HPDE6-E6E7 (cell line): ENCODE measurements around the gene SHISA6.

Experiments
- DNase-seq: peaks from one replicate; pipeline ENCODE4 v3.0.0; 2011; ENCODE audit warnings: missing footprints; ENCODE audit errors: extremely low spot score

Gene SHISA6

GRCh38 chr17:11539637-11540036 is 298.6 kb downstream of the SHISA6 start:
- DNase-seq, result no peak

GRCh38 chr17:11545002-11545401 is 304.0 kb downstream of the SHISA6 start:
- DNase-seq, result no peak

GRCh38 chr17:11545696-11546095 is 304.7 kb downstream of the SHISA6 start:
- no peak for DNase-seq

- DNase-seq, result no peak
Observed at GRCh38 chr17:11547853-11548252, 306.8 kb downstream of the SHISA6 start.

- no peak for DNase-seq
Observed at GRCh38 chr17:11548398-11548797, 307.4 kb downstream of the SHISA6 start.

GRCh38 chr17:11550431-11550830 is 309.4 kb downstream of the SHISA6 start:
- DNase-seq, result no peak

GRCh38 chr17:11551442-11551841 is 310.4 kb downstream of the SHISA6 start:
- no peak for DNase-seq

- DNase-seq, result no peak
Observed at GRCh38 chr17:11553135-11553534, 312.1 kb downstream of the SHISA6 start.

GRCh38 chr17:11554042-11554441 is 313.0 kb downstream of the SHISA6 start:
- no peak for DNase-seq

GRCh38 chr17:11554542-11554941 is 313.5 kb downstream of the SHISA6 start:
- no peak for DNase-seq

GRCh38 chr17:11555530-11555929 is 314.5 kb downstream of the SHISA6 start:
- no peak for DNase-seq

GRCh38 chr17:11557727-11558452 is 316.9 kb downstream of the SHISA6 start:
- no peak for DNase-seq

GRCh38 chr17:11558681-11559234 is 317.7 kb downstream of the SHISA6 start:
- DNase-seq, result no peak

GRCh38 chr17:11559601-11560000 is 318.6 kb downstream of the SHISA6 start:
- no peak for DNase-seq

GRCh38 chr17:11561281-11561680 is 320.3 kb downstream of the SHISA6 start:
- no peak for DNase-seq

- no peak for DNase-seq
Observed at GRCh38 chr17:11561702-11562101, 320.7 kb downstream of the SHISA6 start.

GRCh38 chr17:11564589-11565380 is 323.8 kb downstream of the SHISA6 start:
- no peak for DNase-seq

GRCh38 chr17:11565591-11565990 is 324.6 kb downstream of the SHISA6 start:
- DNase-seq, result no peak

GRCh38 chr17:11578998-11579397 is 338.0 kb downstream of the SHISA6 start:
- no peak for DNase-seq

GRCh38 chr17:11580677-11581076 is 339.7 kb downstream of the SHISA6 start:
- DNase-seq, result no peak

GRCh38 chr17:11582217-11582616 is 341.2 kb downstream of the SHISA6 start:
- no peak for DNase-seq

GRCh38 chr17:11583306-11583992 is 342.4 kb downstream of the SHISA6 start:
- no peak for DNase-seq
